Suprapubic skin (tissue), 3 donors: ENCODE results near the gene DSCAM.

Source experiments
- POLR2A ChIP-seq, 2 donors: fragments of 450-650 bp; IDR thresholded peaks; one replicate each; pipeline ENCODE4 v1.6.1; 2017; ENCODE audit warnings: antibody characterized with exemption in 2 of 2, mild to moderate bottlenecking in 2 of 2, moderate library complexity in 2 of 2
- TF ChIP-seq, protein P1 (sequence below), 2 donors: fragments of 200-600 bp in 1 of 2; fragments of 450-650 bp in 1 of 2; sonication (generic) in 1 of 2; IDR thresholded peaks; one replicate each; pipeline ENCODE4 v1.5.1; 2016 to 2019; ENCODE audit warnings: antibody characterized with exemption in 2 of 2, mild to moderate bottlenecking in 1 of 2, moderate library complexity in 1 of 2

DNA sequence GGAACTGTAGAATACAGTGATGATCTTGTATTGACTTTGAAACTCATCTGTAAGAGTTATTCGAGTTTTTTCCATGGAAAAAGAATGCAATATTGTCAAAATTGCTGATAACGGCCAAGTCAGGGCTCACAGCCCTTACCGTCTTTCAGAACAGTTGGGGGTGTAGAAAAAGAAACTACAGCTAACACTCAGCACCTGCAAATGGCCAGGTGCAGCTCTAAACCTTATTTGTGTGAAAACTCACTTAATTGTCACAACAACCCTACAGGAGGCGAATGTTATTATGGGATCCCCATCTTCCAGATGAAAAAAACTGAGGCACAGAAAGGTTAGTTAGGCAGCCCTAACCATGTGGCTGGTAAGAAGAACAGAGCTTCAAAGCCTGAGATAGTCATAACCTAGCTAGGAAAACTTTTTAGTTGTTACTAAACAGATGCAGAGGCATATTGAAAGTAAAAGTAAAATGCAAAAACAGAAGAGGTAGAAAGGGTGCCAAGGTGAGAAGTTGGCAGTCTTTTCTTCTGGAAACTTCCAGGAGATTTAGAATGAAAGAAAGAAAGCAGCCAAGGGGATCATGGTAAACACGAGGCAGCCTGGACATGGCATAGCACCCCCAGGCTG, 76.4 kb downstream of the DSCAM start:
- no peak for TF ChIP-seq POLR2A (IDR thresholded peaks at IDR 0.05)
- TF ChIP-seq, protein P1, sequence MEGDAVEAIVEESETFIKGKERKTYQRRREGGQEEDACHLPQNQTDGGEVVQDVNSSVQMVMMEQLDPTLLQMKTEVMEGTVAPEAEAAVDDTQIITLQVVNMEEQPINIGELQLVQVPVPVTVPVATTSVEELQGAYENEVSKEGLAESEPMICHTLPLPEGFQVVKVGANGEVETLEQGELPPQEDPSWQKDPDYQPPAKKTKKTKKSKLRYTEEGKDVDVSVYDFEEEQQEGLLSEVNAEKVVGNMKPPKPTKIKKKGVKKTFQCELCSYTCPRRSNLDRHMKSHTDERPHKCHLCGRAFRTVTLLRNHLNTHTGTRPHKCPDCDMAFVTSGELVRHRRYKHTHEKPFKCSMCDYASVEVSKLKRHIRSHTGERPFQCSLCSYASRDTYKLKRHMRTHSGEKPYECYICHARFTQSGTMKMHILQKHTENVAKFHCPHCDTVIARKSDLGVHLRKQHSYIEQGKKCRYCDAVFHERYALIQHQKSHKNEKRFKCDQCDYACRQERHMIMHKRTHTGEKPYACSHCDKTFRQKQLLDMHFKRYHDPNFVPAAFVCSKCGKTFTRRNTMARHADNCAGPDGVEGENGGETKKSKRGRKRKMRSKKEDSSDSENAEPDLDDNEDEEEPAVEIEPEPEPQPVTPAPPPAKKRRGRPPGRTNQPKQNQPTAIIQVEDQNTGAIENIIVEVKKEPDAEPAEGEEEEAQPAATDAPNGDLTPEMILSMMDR (IDR thresholded peaks at IDR 0.05): no peak
